ENCODE data around the gene TNF. TPM values are rescaled to one million over a fixed set of nuclear protein-coding genes. Genes with fewer than 3 reads are reported as not detected.
"Not testable (repeated sequence)": the region's sequence is repeated elsewhere in the genome, so short reads cannot be mapped to it uniquely, and the experiment has no call there.

The TNF gene
- total RNA-seq, 2 donors from 2014 or later, result 52.0 to 250 TPM

- ATAC-seq (no peak), DNase-seq (ENCODE audit: low spot score in 2 of 2) (no peak)
- Mint-ChIP-seq H3K36me3 (peaks cover 0 to 5% of the 10 kb centered on the region in 2 donors), H3K9me3 (no peaks in the 10 kb centered on the region), H3K27ac (peak overlapping the region in 1 of 2 donors; percentile 34)
Observed at GRCh38 chr6:31588871-31589650, 13.7 kb downstream of the TNF start.

DNA sequence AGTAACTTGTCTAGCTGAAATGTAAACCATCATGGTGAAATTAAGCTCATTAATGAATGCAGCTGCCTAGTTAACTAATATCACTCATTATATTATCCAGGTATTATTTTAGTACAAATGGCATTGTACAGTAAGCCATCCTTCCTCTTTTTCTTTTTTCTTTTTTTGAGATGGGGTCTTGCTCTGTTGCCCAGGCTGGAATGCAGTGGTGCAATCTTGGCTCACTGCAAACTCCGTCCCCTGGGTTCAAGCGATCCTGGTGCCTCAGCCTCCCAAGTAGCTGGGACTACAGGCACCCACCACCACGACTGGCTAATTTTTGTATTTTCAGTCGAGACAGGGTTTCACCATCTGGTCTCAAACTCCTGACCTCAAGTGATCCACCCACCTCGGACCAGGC, 15.3 kb downstream of the TNF start:
- H3K27ac Mint-ChIP-seq; DNase-seq (ENCODE audit: low spot score in 2 of 2); H3K36me3 Mint-ChIP-seq; H3K9me3 Mint-ChIP-seq; ATAC-seq: not testable (repeated sequence)

DNA sequence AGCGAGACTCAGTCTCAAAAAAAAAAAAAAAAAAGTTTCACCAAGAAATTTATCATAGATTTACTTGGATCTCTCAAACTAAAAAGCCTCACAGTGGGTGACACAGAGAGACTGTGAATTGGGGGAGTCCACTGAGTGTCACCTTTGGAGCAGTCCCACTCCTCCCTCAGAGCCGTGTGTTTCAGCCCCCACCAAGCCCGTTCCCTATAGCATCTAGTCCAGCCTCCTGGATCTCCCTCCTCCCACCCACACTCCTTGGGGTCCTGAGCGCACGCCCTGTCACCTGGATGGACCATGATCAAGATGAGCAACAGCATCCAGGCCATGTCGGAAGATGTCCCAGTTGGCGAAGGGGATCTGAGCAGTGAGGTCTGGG, 17.0 kb downstream of the TNF start:
- ATAC-seq (peak; percentile 3 to 14), DNase-seq (ENCODE audit: low spot score in 2 of 2) (no peak)
- Mint-ChIP-seq H3K27ac (peak overlapping the region; percentile 22 to 76), H3K36me3 (no peaks in the 10 kb centered on the region), H3K9me3 (no peaks in the 10 kb centered on the region)

DNA sequence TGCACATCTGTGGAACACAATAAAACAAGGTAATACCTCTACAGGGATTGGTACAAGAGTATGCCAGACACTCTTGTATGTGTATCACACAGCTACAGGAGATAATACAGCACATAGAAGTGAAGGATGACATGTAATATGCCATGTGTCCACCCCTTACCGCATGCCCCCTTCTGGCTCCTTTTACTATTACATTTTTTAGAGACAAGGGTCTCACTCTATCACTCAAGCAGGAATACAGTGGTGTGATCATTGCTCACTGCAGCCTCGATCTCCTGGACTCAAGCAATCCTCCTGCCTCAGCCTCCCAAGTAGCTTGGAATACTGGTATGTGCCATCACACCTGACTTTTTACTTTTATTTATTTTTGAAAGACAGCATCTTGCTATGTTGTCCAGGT, 21.6 kb downstream of the TNF start:
- H3K27ac Mint-ChIP-seq, result no peak overlapping the region
- DNase-seq (ENCODE audit: low spot score in 2 of 2), result no peak
- ATAC-seq, result peak; percentile 63 to 75
- H3K36me3 Mint-ChIP-seq, result no peaks in the 10 kb centered on the region
- H3K9me3 Mint-ChIP-seq, result no peaks in the 10 kb centered on the region

DNA sequence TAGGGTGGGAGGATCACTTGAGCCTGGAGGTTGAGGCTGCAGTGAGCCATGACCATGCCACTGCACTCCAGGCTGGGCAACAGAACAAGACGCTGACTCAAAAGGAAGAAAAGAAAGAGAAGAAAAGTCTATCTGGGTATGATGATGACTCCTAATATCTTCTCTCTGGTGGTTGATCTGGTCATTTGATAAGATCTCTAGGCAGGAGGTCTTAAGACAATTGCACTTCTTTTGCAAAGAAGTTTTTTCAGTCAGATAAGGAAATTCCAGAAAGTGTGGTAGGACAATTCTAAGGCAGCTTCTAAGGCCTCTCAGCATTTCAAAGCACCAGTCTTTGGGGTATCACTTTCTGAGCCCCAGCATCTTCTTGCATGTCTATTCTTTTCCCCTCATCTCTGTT, 32.0 kb downstream of the TNF start:
- Mint-ChIP-seq H3K9me3 (no peaks in the 10 kb centered on the region), H3K36me3 (no peaks in the 10 kb centered on the region), H3K27ac (no peak overlapping the region)
- DNase-seq (ENCODE audit: low spot score in 2 of 2), result no peak
- no peak for ATAC-seq

GRCh38 chr6:31609519-31610406, 34.4 kb downstream of the TNF start:
- no peak for ATAC-seq
- H3K27ac Mint-ChIP-seq, result no peak overlapping the region
- H3K36me3 Mint-ChIP-seq, result no peaks in the 10 kb centered on the region
- H3K9me3 Mint-ChIP-seq, result no peaks in the 10 kb centered on the region
- DNase-seq (ENCODE audit: low spot score in 2 of 2), result no peak

DNA sequence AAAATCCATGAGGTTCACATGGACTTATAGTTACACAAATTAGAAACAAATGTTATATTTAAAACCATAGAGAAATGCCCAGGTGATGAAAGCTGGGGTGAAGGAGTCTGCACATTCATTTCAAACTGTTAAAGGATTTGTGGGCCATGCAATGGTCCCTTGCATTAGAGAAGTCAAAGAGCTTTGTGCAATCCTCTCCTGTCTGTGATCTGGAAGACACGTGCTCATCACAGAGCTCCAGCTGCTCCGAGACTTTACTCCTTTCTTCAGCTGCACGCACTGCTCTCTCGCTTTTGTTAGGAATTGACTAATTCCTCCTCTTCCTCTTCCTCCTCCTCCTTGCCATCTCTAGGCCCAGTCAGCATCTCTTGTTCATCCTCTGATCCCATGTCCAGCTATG, 35.6 kb downstream of the TNF start:
- no peaks in the 10 kb centered on the region for H3K9me3 Mint-ChIP-seq
- DNase-seq (ENCODE audit: low spot score in 2 of 2) (no peak), ATAC-seq (no peak)
- H3K36me3 Mint-ChIP-seq, result no peaks in the 10 kb centered on the region
- H3K27ac Mint-ChIP-seq, result no peak overlapping the region

DNA sequence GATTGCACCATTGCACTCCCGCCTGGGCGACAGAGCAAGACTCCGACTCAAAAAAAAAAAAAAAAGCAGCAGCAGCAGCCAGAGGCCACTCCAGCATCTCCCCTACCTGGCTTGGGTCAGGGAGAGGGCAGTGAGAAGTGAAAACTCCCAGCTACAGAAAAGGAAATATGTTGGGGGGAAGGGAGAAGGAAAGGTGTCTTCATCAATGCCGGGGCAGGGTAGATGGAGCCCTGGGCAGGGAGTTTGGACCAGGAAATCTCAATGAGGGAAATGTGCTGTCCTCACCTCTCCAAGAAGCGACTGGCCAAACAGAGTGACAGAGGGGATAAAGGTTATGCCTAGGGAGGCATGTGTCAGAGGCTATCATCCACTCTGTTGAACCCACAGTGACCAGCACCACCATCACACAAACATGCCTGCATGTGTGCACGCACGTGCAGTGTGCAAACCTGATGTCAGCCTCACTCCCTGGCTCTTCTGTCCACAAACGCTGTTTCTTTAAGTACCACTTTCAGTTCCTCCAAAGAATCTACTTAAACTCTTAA, 38.8 kb downstream of the TNF start:
- peak overlapping the region in 1 of 2 donors; percentile 15 for H3K27ac Mint-ChIP-seq
- H3K9me3 Mint-ChIP-seq, result no peaks in the 10 kb centered on the region
- ATAC-seq (no peak), DNase-seq (ENCODE audit: low spot score in 2 of 2) (no peak)
- peaks cover 0 to 11% of the 10 kb centered on the region in 2 donors for H3K36me3 Mint-ChIP-seq

DNA sequence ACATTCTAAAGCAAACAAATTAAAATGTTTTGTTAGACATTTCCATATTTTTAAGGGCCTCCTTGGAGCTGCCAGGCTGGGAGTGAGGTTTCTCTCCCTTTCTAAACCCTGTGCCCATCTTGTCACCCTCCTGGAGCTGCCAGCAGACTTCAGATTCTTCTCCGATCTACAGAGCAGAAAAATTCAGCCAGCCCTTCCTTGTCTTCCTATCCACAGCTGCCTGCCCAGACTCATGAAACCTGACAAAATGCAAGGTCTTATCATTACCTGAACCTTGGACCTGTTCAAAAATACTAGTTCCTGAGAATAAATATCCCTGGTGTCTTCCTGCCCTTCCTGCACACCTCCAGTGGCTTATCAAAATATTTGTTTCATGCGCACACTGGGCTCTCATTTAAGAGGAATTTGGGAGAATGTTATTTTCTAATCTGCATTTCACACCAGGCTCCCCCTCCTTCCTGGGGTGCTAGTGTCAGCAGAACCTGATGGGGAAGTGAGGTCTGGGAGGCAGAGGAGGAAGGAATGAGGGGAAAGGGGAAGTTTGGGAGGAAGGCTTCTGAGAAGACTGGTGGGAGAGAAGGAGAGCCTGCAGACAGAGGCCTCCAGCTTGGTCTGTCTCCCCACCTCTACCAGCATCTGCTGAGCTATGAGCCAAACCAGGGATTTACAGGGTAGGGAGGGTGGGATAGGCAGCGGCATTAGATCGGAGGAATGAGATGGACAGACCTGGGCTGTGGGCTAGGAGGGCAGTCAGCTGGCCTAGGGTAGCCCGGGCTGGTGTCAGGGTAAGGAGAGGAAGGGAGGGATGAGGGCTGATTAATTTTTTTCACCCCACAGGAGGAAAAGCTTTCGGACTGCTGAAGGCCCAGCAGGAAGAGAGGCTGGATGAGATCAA, 39.6 kb downstream of the TNF start, which contains the start of gene AIF1:
TSS of gene AIF1 (plus strand) at position 551 of the 895 bp plus-strand sequence. CDS start at position 647, 96 bp downstream.
- ATAC-seq (no peak), DNase-seq (ENCODE audit: low spot score in 2 of 2) (no peak)
- Mint-ChIP-seq H3K9me3 (no peaks in the 10 kb centered on the region), H3K27ac (peak within 1 kb of the TSS; percentile 80 to 96), H3K36me3 (peaks cover 0 to 11% of the 10 kb centered on the region in 2 donors)

DNA sequence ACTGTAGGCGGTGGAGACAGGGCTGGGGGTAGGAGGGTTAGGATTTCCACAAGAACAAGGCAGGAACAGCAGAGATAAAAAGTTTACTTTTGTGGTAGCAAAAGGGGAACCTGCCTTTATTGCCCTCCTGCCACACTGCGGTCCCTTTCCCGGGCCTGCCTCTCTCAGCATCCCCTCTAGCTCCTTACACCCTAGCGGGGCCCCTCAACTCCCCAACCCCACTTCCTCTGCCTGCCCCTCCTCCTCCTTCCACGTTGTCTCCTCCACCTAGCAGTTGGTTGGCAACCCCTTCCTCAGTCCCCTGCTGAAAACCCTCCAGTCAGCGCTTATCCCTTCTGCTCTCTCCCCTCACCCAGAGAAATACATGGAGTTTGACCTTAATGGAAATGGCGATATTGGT, 40.4 kb downstream of the TNF start:
- peaks cover 0 to 11% of the 10 kb centered on the region in 2 donors for H3K36me3 Mint-ChIP-seq
- peak in 1 of 2 donors; percentile 34 for DNase-seq (ENCODE audit: low spot score in 2 of 2)
- peak overlapping the region; percentile 80 to 96 for H3K27ac Mint-ChIP-seq
- no peak for ATAC-seq
- H3K9me3 Mint-ChIP-seq, result no peaks in the 10 kb centered on the region

GRCh38 chr6:31617010-31617409, 41.6 kb downstream of the TNF start:
- Mint-ChIP-seq H3K27ac (peak overlapping the region in 1 of 2 donors; percentile 80), H3K9me3 (no peaks in the 10 kb centered on the region), H3K36me3 (peaks cover 12 to 23% of the 10 kb centered on the region in 2 donors)
- ATAC-seq (no peak), DNase-seq (ENCODE audit: low spot score in 2 of 2) (no peak)

DNA sequence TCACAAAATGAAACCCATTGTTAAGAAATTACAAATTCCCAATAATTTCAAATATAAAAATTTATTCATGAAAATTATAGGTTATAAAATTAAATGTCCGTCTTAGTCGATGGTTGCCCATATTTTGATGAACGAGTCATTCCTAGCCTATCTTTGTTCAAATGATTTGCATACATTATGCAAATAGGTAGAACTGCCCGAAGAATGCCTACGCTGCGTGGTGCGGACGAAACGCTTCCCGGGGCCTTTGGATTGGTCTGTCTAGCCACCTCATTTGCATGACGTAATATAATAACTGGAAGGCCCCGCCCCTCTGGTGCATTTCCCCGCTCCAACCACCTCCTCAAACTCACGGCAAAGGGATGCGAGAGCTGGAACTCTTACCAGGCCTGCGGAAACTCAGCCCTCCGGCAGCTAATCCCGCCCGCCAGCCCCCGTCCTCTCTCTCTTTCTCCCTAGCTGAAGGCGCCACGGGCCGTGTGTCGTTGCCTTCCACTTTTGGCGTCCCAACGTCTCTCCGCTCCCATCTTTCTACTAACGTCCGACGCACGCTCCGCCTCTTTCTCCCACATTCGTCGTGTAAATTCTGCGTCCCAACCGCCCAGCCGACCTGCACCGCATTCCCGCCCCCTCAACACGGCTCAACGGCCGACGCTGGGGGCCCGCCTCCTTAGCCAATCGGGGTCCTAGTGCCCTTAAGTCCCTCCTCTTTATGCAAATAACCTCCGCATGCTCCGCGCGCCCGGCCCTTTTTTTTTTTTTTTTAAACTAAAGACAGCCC, 44.6 kb downstream of the TNF start:
- peaks cover 33 to 42% of the 10 kb centered on the region in 2 donors for H3K36me3 Mint-ChIP-seq
- H3K27ac Mint-ChIP-seq, result peak overlapping the region; percentile 95 to 96
- ATAC-seq (peak; percentile 84 to 87), DNase-seq (ENCODE audit: low spot score in 2 of 2) (peak; percentile 94 to 97)
- no peaks in the 10 kb centered on the region for H3K9me3 Mint-ChIP-seq

GRCh38 chr6:31620586-31621319, 45.4 kb downstream of the TNF start, which contains the start of gene PRRC2A:
Gene PRRC2A, plus strand, starts transcription at chr6:31620715. Its CDS starts 2,075 bp downstream, at chr6:31622790.
- ATAC-seq (peak; percentile 34 to 39), DNase-seq (ENCODE audit: low spot score in 2 of 2) (peak in 1 of 2 donors; percentile 94)
- peak within 1 kb of the TSS; percentile 95 to 98 for H3K27ac Mint-ChIP-seq
- H3K9me3 Mint-ChIP-seq, result no peaks in the 10 kb centered on the region
- peaks cover 39 to 48% of the 10 kb centered on the region in 2 donors for H3K36me3 Mint-ChIP-seq

- DNase-seq (ENCODE audit: low spot score in 2 of 2), result no peak
- no peak for ATAC-seq
- peaks cover 46 to 50% of the 10 kb centered on the region in 2 donors for H3K36me3 Mint-ChIP-seq
- H3K9me3 Mint-ChIP-seq, result no peaks in the 10 kb centered on the region
- H3K27ac Mint-ChIP-seq, result peak overlapping the region; percentile 95 to 98
Observed at GRCh38 chr6:31621320-31621939, 46.1 kb downstream of the TNF start.

Data from activated naive CD4-positive, alpha-beta T cell treated with anti-CD3 and anti-CD28 coated beads, Interleukin-2, amount 50 U/mL, for 72 hours (primary cell).